HUES48 (cell line): Measurements from ENCODE around the gene GNAI2.

Source experiments
- H3K27ac ChIP-seq: one replicate; pipeline ENCODE4 v1.7.0; 2013; ENCODE audit warnings: low read depth, low read length, inconsistent platforms
- H3K27me3 ChIP-seq: 2 replicates; pipeline ENCODE4 v1.6.1; 2013; ENCODE audit warnings: mild to moderate bottlenecking, low read length; ENCODE audit not compliant: control insufficient read depth, insufficient read depth
- H3K36me3 ChIP-seq: 2 replicates; pipeline ENCODE4 v1.6.1; 2013; ENCODE audit warnings: low read length; ENCODE audit not compliant: control insufficient read depth, insufficient read depth
- H3K4me1 ChIP-seq: 2 replicates; pipeline ENCODE4 v1.6.1; 2013; ENCODE audit warnings: mild to moderate bottlenecking, low read length; ENCODE audit not compliant: control insufficient read depth, insufficient read depth
- H3K4me3 ChIP-seq: 2 replicates; pipeline ENCODE4 v1.5.1; 2013; ENCODE audit warnings: mild to moderate bottlenecking, low read depth, low read length
- H3K9ac ChIP-seq: 2 replicates; pipeline ENCODE4 v1.6.1; 2013; ENCODE audit warnings: mild to moderate bottlenecking, low read depth, low read length, moderate library complexity
- H3K9me3 ChIP-seq: 2 replicates; pipeline ENCODE4 v1.6.1; 2013; ENCODE audit warnings: low read length; ENCODE audit not compliant: control insufficient read depth, insufficient read depth

The GNAI2 gene

GRCh38 chr3:50294089-50294488 is 58.1 kb downstream of the GNAI2 start:
- H3K4me1 ChIP-seq: peaks cover 7% of the 10 kb centered on the region
- no peaks in the 10 kb centered on the region for H3K27me3 ChIP-seq
- H3K36me3 ChIP-seq: peaks cover 16% of the 10 kb centered on the region
- no peak overlapping the region for H3K4me3 ChIP-seq
- no peak overlapping the region for H3K27ac ChIP-seq
- H3K9me3 ChIP-seq: no peaks in the 10 kb centered on the region
- no peak overlapping the region for H3K9ac ChIP-seq

GRCh38 chr3:50294492-50295403 is 58.7 kb downstream of the GNAI2 start:
- Histone ChIP-seq H3K9me3 (no peaks in the 10 kb centered on the region), H3K27me3 (no peaks in the 10 kb centered on the region), H3K4me1 (peaks cover 9% of the 10 kb centered on the region), H3K4me3 (no peak overlapping the region), H3K36me3 (peaks cover 9% of the 10 kb centered on the region), H3K27ac (no peak overlapping the region), H3K9ac (no peak overlapping the region)

- H3K9ac ChIP-seq: no peak overlapping the region
- no peak overlapping the region for H3K4me3 ChIP-seq
- no peaks in the 10 kb centered on the region for H3K9me3 ChIP-seq
- no peaks in the 10 kb centered on the region for H3K27me3 ChIP-seq
- H3K4me1 ChIP-seq: peaks cover 12% of the 10 kb centered on the region
- H3K36me3 ChIP-seq: no peaks in the 10 kb centered on the region
- no peak overlapping the region for H3K27ac ChIP-seq
Observed at GRCh38 chr3:50295553-50296431, 59.8 kb downstream of the GNAI2 start.

DNA sequence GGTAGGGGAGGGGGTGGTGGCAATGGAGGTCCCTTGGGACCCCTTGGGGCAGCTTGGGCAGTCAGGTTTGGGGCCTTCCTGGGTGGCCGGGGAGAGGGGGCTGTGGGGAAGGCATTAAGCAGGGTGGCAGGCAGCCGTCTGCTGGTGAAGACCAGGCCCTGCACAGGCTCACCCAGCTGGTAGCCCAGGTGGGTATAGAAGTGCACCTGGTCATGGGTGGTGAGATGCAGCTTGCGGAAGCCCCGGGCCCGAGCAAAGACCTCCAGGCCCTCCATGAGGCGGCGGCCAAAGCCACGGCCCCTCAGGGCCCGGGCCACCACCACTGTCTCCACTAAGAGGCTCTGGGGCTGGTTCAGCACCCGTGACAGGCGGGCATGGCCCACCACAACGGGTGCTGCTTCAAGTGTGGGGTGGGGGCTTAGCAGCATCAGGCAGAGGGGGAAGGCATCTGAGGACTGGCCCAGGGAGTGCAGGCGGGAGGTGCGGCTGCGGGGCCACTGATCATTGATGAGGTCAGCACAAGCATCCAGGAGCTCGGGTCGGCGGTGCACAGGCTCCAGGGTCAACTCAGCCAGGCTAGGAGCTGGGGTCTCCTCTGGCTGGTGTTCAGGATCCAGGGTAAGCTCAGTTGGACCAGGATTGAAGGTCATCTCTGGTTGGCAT is 60.8 kb downstream of the GNAI2 start:
- no peaks in the 10 kb centered on the region for H3K27me3 ChIP-seq
- no peaks in the 10 kb centered on the region for H3K36me3 ChIP-seq
- H3K4me1 ChIP-seq: peaks cover 7% of the 10 kb centered on the region; the same call in 1 of the 2 replicates
- H3K9ac ChIP-seq: no peak overlapping the region
- H3K9me3 ChIP-seq: no peaks in the 10 kb centered on the region
- H3K27ac ChIP-seq: no peak overlapping the region
- H3K4me3 ChIP-seq: no peak overlapping the region

GRCh38 chr3:50297384-50297775 is 61.4 kb downstream of the GNAI2 start:
- no peaks in the 10 kb centered on the region for H3K27me3 ChIP-seq
- H3K36me3 ChIP-seq: no peaks in the 10 kb centered on the region
- H3K27ac ChIP-seq: no peak overlapping the region
- no peak overlapping the region for H3K4me3 ChIP-seq
- H3K9me3 ChIP-seq: no peaks in the 10 kb centered on the region
- H3K4me1 ChIP-seq: peaks cover 7% of the 10 kb centered on the region; the same call in 1 of the 2 replicates
- H3K9ac ChIP-seq: no peak overlapping the region

DNA sequence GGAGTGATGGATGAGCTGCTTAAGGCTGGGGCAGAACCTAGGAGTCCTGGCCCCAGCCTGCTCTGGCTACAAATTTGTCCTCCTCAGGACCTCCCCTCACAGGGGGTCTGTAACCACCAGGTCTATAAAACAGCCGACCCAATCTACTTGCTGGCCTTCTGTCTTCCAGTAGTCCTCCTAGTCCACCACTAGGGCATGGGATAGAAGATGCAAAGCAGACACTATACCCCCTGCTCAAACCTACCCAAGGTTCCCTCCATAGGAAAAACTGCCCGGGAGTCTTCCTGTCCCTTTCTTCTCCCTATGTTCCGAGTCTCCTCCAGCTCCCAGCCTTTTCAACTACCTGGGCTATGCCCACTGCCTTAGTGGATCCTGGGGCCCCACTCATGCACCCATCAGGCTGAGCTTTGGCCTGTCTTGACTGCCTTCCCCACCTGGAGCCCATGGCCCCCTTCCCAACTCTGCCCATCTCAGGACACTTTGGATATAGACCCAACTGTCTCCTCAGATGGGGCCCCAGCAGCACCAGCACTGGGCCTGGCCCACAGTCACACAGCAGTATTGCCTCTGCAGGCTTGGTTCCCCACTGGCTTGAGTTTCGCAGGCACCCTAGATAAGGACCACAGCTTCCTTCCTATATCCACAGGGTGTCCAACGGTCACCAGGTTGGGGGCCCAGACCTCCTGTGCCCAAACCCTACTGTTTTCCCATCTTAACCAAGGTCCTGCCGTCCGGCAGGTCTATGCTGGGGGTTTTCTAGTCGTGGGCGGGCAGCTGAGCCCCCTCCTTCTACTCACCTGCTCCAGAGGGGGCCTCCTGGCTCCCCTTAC is 62.1 kb downstream of the GNAI2 start:
- no peak overlapping the region for H3K27ac ChIP-seq
- H3K27me3 ChIP-seq: no peaks in the 10 kb centered on the region
- no peak overlapping the region for H3K9ac ChIP-seq

GRCh38 chr3:50298836-50299637 is 63.0 kb downstream of the GNAI2 start, which contains the start of the genes HYAL3 and NAA80:
TSS of gene HYAL3 (minus strand) at chr3:50299405. CDS start at chr3:50295602, 3,803 bp downstream.
TSS of gene NAA80 (minus strand) at chr3:50299405. CDS start at chr3:50297463, 1,942 bp downstream.
- Histone ChIP-seq H3K27ac (peak within 1 kb of the TSS; percentile 78), H3K9ac (peak within 1 kb of the TSS; percentile 69), H3K4me1 (peaks cover 5% of the 10 kb centered on the region; the same call in 1 of the 2 replicates), H3K27me3 (no peaks in the 10 kb centered on the region), H3K9me3 (no peaks in the 10 kb centered on the region), H3K4me3 (peak within 1 kb of the TSS; percentile 100), H3K36me3 (no peaks in the 10 kb centered on the region)

More for the DNA sequence above, 62.1 kb downstream of the GNAI2 start:
- Histone ChIP-seq H3K9me3 (no peaks in the 10 kb centered on the region), H3K36me3 (no peaks in the 10 kb centered on the region), H3K4me1 (peaks cover 5% of the 10 kb centered on the region; the same call in 1 of the 2 replicates), H3K4me3 (peak overlapping the region; percentile 100)

- Histone ChIP-seq H3K36me3 (no peaks in the 10 kb centered on the region), H3K4me1 (peaks cover 5% of the 10 kb centered on the region; the same call in 1 of the 2 replicates), H3K9ac (peak overlapping the region; percentile 14; the same call in 1 of the 2 replicates), H3K9me3 (no peaks in the 10 kb centered on the region), H3K4me3 (peak overlapping the region; percentile 55), H3K27me3 (no peaks in the 10 kb centered on the region), H3K27ac (peak overlapping the region; percentile 63)
Observed at GRCh38 chr3:50299638-50299928, 63.6 kb downstream of the GNAI2 start.

GRCh38 chr3:50299929-50300680 is 64.1 kb downstream of the GNAI2 start:
- H3K4me1 ChIP-seq: peaks cover 5% of the 10 kb centered on the region; the same call in 1 of the 2 replicates
- H3K27ac ChIP-seq: peak overlapping the region; percentile 63
- H3K4me3 ChIP-seq: peak overlapping the region; percentile 55
- no peaks in the 10 kb centered on the region for H3K27me3 ChIP-seq
- peak overlapping the region; percentile 14; the same call in 1 of the 2 replicates for H3K9ac ChIP-seq
- H3K36me3 ChIP-seq: no peaks in the 10 kb centered on the region
- H3K9me3 ChIP-seq: no peaks in the 10 kb centered on the region
